Measurements from ENCODE around the gene TREML2. TPM values are rescaled to one million over a fixed set of nuclear protein-coding genes. Genes with fewer than 3 reads are reported as not detected.
"Not testable (repeated sequence)": the region's sequence is repeated elsewhere in the genome, so short reads cannot be mapped to it uniquely, and the experiment has no call there.

Gene TREML2
- polyA plus RNA-seq (2012; ENCODE audit: low read depth, missing spikeins), result 4.2 TPM

- TF ChIP-seq SPI1 (IDR thresholded peaks at IDR 0.05; ENCODE audit: low read depth, low read length) (peak; percentile 80), POLR2A (IDR thresholded peaks at IDR 0.05; ENCODE audit: low read depth, low read length) (no peak)
- FAIRE-seq (peak; percentile 89), DNase-seq (ENCODE audit: insufficient read length, low spot score) (no peak)
Observed at GRCh38 chr6:41200901-41201763, at the start of gene TREML2. TSS of gene TREML2 (minus strand) at chr6:41201149. CDS start at chr6:41201008, 141 bp downstream.

- peak; percentile 66 for FAIRE-seq
- no peak for TF ChIP-seq POLR2AphosphoS5 (IDR thresholded peaks at IDR 0.05; ENCODE audit: low read depth, low read length)
- no peak for TF ChIP-seq POLR2A (IDR thresholded peaks at IDR 0.05; ENCODE audit: low read depth, low read length)
- no peak for TF ChIP-seq POU2F2 (IDR thresholded peaks at IDR 0.05; ENCODE audit: low read depth, low read length)
- no peak for TF ChIP-seq PAX5 (IDR thresholded peaks at IDR 0.05; ENCODE audit: insufficient read depth, low read length, severe bottlenecking)
- TF ChIP-seq SPI1 (IDR thresholded peaks at IDR 0.05; ENCODE audit: low read depth, low read length), result no peak
- TF ChIP-seq TAF1 (IDR thresholded peaks at IDR 0.05; ENCODE audit: low read depth, low read length), result no peak
Observed at GRCh38 chr6:41247882-41248705, 47.1 kb upstream of the TREML2 start.

GRCh38 chr6:41247288-41247865 is 46.4 kb upstream of the TREML2 start:
- DNase-seq (ENCODE audit: insufficient read length, low spot score) (no peak), FAIRE-seq (no peak)
- TF ChIP-seq POLR2A (IDR thresholded peaks at IDR 0.05; ENCODE audit: low read depth, low read length), result no peak
- TF ChIP-seq POU2F2 (IDR thresholded peaks at IDR 0.05; ENCODE audit: low read depth, low read length), result no peak
- no peak for TF ChIP-seq SPI1 (IDR thresholded peaks at IDR 0.05; ENCODE audit: low read depth, low read length)
- TF ChIP-seq PAX5 (IDR thresholded peaks at IDR 0.05; ENCODE audit: insufficient read depth, low read length, severe bottlenecking), result no peak
- no peak for TF ChIP-seq TAF1 (IDR thresholded peaks at IDR 0.05; ENCODE audit: low read depth, low read length)
- no peak for TF ChIP-seq POLR2AphosphoS5 (IDR thresholded peaks at IDR 0.05; ENCODE audit: low read depth, low read length)

More at GRCh38 chr6:41247882-41248705, 47.1 kb upstream of the TREML2 start:
- no peak for DNase-seq (ENCODE audit: insufficient read length, low spot score)

GRCh38 chr6:41246529-41246928 is 45.6 kb upstream of the TREML2 start:
- DNase-seq (ENCODE audit: insufficient read length, low spot score); FAIRE-seq: not testable (repeated sequence)

- DNase-seq (ENCODE audit: insufficient read length, low spot score) (no peak), FAIRE-seq (no peak)
- no peak for TF ChIP-seq SPI1 (IDR thresholded peaks at IDR 0.05; ENCODE audit: low read depth, low read length)
- no peak for TF ChIP-seq POU2F2 (IDR thresholded peaks at IDR 0.05; ENCODE audit: low read depth, low read length)
- no peak for TF ChIP-seq TAF1 (IDR thresholded peaks at IDR 0.05; ENCODE audit: low read depth, low read length)
- TF ChIP-seq POLR2AphosphoS5 (IDR thresholded peaks at IDR 0.05; ENCODE audit: low read depth, low read length), result no peak
- no peak for TF ChIP-seq POLR2A (IDR thresholded peaks at IDR 0.05; ENCODE audit: low read depth, low read length)
- TF ChIP-seq PAX5 (IDR thresholded peaks at IDR 0.05; ENCODE audit: insufficient read depth, low read length, severe bottlenecking), result no peak
Observed at GRCh38 chr6:41239467-41240159, 38.7 kb upstream of the TREML2 start.

- no peak for DNase-seq (ENCODE audit: insufficient read length, low spot score)
- TF ChIP-seq POLR2AphosphoS5 (IDR thresholded peaks at IDR 0.05; ENCODE audit: low read depth, low read length), result no peak
- no peak for TF ChIP-seq SPI1 (IDR thresholded peaks at IDR 0.05; ENCODE audit: low read depth, low read length)
- TF ChIP-seq PAX5 (IDR thresholded peaks at IDR 0.05; ENCODE audit: insufficient read depth, low read length, severe bottlenecking), result no peak
- no peak for TF ChIP-seq TAF1 (IDR thresholded peaks at IDR 0.05; ENCODE audit: low read depth, low read length)
- TF ChIP-seq POLR2A (IDR thresholded peaks at IDR 0.05; ENCODE audit: low read depth, low read length), result no peak
- no peak for FAIRE-seq
Observed at GRCh38 chr6:41237128-41237527, 36.2 kb upstream of the TREML2 start.

- TF ChIP-seq POU2F2 (IDR thresholded peaks at IDR 0.05; ENCODE audit: low read depth, low read length) (no peak), PAX5 (IDR thresholded peaks at IDR 0.05; ENCODE audit: insufficient read depth, low read length, severe bottlenecking) (no peak), POLR2A (IDR thresholded peaks at IDR 0.05; ENCODE audit: low read depth, low read length) (no peak), POLR2AphosphoS5 (IDR thresholded peaks at IDR 0.05; ENCODE audit: low read depth, low read length) (no peak), SPI1 (IDR thresholded peaks at IDR 0.05; ENCODE audit: low read depth, low read length) (no peak), TAF1 (IDR thresholded peaks at IDR 0.05; ENCODE audit: low read depth, low read length) (no peak)
- DNase-seq (ENCODE audit: insufficient read length, low spot score) (no peak), FAIRE-seq (no peak)
Observed at GRCh38 chr6:41236276-41236675, 35.3 kb upstream of the TREML2 start.

- no peak for FAIRE-seq
- no peak for DNase-seq (ENCODE audit: insufficient read length, low spot score)
- no peak for TF ChIP-seq TAF1 (IDR thresholded peaks at IDR 0.05; ENCODE audit: low read depth, low read length)
- TF ChIP-seq SPI1 (IDR thresholded peaks at IDR 0.05; ENCODE audit: low read depth, low read length), result no peak
- TF ChIP-seq POLR2A (IDR thresholded peaks at IDR 0.05; ENCODE audit: low read depth, low read length), result no peak
- TF ChIP-seq POLR2AphosphoS5 (IDR thresholded peaks at IDR 0.05; ENCODE audit: low read depth, low read length), result no peak
- no peak for TF ChIP-seq PAX5 (IDR thresholded peaks at IDR 0.05; ENCODE audit: insufficient read depth, low read length, severe bottlenecking)
- TF ChIP-seq POU2F2 (IDR thresholded peaks at IDR 0.05; ENCODE audit: low read depth, low read length), result no peak
Observed at GRCh38 chr6:41232667-41233066, 31.7 kb upstream of the TREML2 start.

- FAIRE-seq (no peak), DNase-seq (ENCODE audit: insufficient read length, low spot score) (no peak)
- TF ChIP-seq SPI1 (IDR thresholded peaks at IDR 0.05; ENCODE audit: low read depth, low read length) (no peak), POU2F2 (IDR thresholded peaks at IDR 0.05; ENCODE audit: low read depth, low read length) (no peak), POLR2A (IDR thresholded peaks at IDR 0.05; ENCODE audit: low read depth, low read length) (no peak), POLR2AphosphoS5 (IDR thresholded peaks at IDR 0.05; ENCODE audit: low read depth, low read length) (no peak), PAX5 (IDR thresholded peaks at IDR 0.05; ENCODE audit: insufficient read depth, low read length, severe bottlenecking) (no peak), TAF1 (IDR thresholded peaks at IDR 0.05; ENCODE audit: low read depth, low read length) (no peak)
Observed at GRCh38 chr6:41231246-41231645, 30.3 kb upstream of the TREML2 start.

All from GM12891 (cell line).